ENCODE measurements around the gene TMEM158. TPM values are rescaled to one million over a fixed set of nuclear protein-coding genes. Genes with fewer than 3 reads are reported as not detected.

The TMEM158 gene
- total and polyA plus RNA-seq, 10 of the 15 experiments (the other 5 are each of a cell fraction or from before 2014, with no cell fraction given): not detected

DNA sequence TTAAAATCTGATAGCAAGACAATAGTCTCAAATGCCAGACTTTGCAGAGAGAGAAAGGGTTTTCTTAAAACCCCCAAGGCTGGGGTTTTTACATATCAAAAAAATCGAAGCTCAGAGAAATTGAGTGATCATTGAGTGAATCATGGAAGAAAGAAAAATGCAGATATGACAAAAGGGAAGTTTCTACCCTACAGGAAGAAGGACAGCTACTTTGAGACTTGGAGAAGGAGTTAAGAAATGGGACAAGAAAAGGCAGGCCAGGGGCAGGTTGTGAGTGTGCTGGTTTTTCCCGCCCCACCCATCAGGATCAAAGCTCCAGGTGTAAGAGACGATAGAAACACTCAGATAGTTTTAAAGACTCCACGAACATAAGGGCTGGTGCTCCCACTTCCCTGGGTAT, 18.6 kb downstream of the TMEM158 start:
- ATAC-seq: no peak
- Histone ChIP-seq H3K27ac (ENCODE audit: control insufficient read depth, insufficient read depth) (no peak overlapping the region), H3K36me3 (ENCODE audit: control insufficient read depth in 2 of 2, insufficient read depth in 2 of 2, low read length in 1 of 2) (no peaks in the 10 kb centered on the region), H3K9me3 (replicated peaks; ENCODE audit: control insufficient read depth, insufficient read depth, low read length) (no peaks in the 10 kb centered on the region), H3K4me1 (ENCODE audit: control insufficient read depth, insufficient read depth, low read length) (no peaks in the 10 kb centered on the region), H3K27me3 (replicated peaks in 1 of 2; ENCODE audit: control insufficient read depth in 2 of 2, insufficient read depth in 2 of 2, low read length in 1 of 2) (peaks cover 0 to 2% of the 10 kb centered on the region in 2 experiments; a peak in 2 of 4 replicates), H3K9ac (ENCODE audit: control insufficient read depth, insufficient read depth, low read length) (no peak overlapping the region), H4K20me1 (ENCODE audit: control insufficient read depth, insufficient read depth) (no peaks in the 10 kb centered on the region), H3K4me3 (no peak overlapping the region), H3K79me2 (ENCODE audit: control insufficient read depth, insufficient read depth, low read length) (no peaks in the 10 kb centered on the region), H2AFZ (ENCODE audit: control insufficient read depth, low read depth, low read length) (no peak overlapping the region), H3K4me2 (ENCODE audit: control insufficient read depth, insufficient read depth) (no peak overlapping the region)
- POLR2A ChIA-PET: no interaction called here
- SMC1A ChIA-PET (ENCODE audit: uncharacterized antibody, unreplicated experiment): interaction anchor here (1.1 to 9.0 kb wide), 3 partner anchors 151 to 173 kb away, joined by 3 to 241 read pairs (median 7); no protein-coding TSS in a partner anchor
- RAD21 ChIA-PET (ENCODE audit: unreplicated experiment): interaction anchor here (0.8 to 5.5 kb wide), 2 partner anchors 165 to 170 kb away, joined by 3 to 166 read pairs; no protein-coding TSS in a partner anchor
- intact Hi-C loops (cut with micrococcal nuclease; ENCODE audit: unreplicated experiment) (no loop called here), in situ Hi-C loops (cut with MboI) (no loop called here)
- CTCF ChIA-PET: interaction anchor here (1.0 to 9.4 kb wide), 5 partner anchors 12 to 176 kb away, joined by 3 to 416 read pairs (median 4); no protein-coding TSS in a partner anchor
- no peak for DNase-seq (ENCODE audit: low read depth, low spot score)
- no peak for FAIRE-seq
- 46% methylated on average over 4 of the region's 4 CpGs for whole genome bisulfite sequencing (ENCODE audit: insufficient coverage, insufficient replicate concordance, low lambda C conversion rate, missing lambda C conversion rate)
- TF ChIP-seq JUNB (IDR thresholded peaks at IDR 0.05) (no peak), TBL1XR1 (IDR thresholded peaks at IDR 0.05; ENCODE audit: low read depth, low read length) (no peak), IRF4 (IDR thresholded peaks at IDR 0.05; ENCODE audit: low read depth, low read length) (no peak), BHLHE40 (IDR thresholded peaks at IDR 0.05; ENCODE audit: borderline replicate concordance in 1 of 2, low read depth in 2 of 2, low read length in 1 of 2) (no peak), ZNF384 (IDR thresholded peaks at IDR 0.05; ENCODE audit: borderline replicate concordance, low read depth, low read length) (no peak), ZNF274 (IDR thresholded peaks at IDR 0.05; ENCODE audit: insufficient read depth, insufficient read length) (no peak), RELA (IDR thresholded peaks at IDR 0.05; ENCODE audit: borderline replicate concordance, partially characterized antibody) (no peak)
- TF ChIP-seq, protein P1, sequence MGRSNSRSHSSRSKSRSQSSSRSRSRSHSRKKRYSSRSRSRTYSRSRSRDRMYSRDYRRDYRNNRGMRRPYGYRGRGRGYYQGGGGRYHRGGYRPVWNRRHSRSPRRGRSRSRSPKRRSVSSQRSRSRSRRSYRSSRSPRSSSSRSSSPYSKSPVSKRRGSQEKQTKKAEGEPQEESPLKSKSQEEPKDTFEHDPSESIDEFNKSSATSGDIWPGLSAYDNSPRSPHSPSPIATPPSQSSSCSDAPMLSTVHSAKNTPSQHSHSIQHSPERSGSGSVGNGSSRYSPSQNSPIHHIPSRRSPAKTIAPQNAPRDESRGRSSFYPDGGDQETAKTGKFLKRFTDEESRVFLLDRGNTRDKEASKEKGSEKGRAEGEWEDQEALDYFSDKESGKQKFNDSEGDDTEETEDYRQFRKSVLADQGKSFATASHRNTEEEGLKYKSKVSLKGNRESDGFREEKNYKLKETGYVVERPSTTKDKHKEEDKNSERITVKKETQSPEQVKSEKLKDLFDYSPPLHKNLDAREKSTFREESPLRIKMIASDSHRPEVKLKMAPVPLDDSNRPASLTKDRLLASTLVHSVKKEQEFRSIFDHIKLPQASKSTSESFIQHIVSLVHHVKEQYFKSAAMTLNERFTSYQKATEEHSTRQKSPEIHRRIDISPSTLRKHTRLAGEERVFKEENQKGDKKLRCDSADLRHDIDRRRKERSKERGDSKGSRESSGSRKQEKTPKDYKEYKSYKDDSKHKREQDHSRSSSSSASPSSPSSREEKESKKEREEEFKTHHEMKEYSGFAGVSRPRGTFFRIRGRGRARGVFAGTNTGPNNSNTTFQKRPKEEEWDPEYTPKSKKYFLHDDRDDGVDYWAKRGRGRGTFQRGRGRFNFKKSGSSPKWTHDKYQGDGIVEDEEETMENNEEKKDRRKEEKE (IDR thresholded peaks at IDR 0.05): no peak
- TF ChIP-seq, protein P2, sequence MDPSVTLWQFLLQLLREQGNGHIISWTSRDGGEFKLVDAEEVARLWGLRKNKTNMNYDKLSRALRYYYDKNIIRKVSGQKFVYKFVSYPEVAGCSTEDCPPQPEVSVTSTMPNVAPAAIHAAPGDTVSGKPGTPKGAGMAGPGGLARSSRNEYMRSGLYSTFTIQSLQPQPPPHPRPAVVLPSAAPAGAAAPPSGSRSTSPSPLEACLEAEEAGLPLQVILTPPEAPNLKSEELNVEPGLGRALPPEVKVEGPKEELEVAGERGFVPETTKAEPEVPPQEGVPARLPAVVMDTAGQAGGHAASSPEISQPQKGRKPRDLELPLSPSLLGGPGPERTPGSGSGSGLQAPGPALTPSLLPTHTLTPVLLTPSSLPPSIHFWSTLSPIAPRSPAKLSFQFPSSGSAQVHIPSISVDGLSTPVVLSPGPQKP (IDR thresholded peaks at IDR 0.05; ENCODE audit: low read depth, low read length): no peak
- TF ChIP-seq, protein P3, sequence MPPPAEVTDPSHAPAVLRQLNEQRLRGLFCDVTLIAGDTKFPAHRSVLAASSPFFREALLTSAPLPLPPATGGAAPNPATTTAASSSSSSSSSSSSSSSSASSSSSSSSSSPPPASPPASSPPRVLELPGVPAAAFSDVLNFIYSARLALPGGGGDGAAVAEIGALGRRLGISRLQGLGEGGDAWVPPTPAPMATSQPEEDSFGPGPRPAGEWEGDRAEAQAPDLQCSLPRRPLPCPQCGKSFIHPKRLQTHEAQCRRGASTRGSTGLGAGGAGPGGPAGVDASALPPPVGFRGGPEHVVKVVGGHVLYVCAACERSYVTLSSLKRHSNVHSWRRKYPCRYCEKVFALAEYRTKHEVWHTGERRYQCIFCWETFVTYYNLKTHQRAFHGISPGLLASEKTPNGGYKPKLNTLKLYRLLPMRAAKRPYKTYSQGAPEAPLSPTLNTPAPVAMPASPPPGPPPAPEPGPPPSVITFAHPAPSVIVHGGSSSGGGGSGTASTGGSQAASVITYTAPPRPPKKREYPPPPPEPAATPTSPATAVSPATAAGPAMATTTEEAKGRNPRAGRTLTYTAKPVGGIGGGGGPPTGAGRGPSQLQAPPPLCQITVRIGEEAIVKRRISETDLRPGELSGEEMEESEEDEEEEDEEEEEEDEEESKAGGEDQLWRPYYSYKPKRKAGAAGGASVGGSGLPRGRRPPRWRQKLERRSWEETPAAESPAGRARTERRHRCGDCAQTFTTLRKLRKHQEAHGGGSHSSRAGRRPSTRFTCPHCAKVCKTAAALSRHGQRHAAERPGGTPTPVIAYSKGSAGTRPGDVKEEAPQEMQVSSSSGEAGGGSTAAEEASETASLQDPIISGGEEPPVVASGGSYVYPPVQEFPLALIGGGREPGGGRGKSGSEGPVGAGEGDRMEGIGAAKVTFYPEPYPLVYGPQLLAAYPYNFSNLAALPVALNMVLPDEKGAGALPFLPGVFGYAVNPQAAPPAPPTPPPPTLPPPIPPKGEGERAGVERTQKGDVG (CRISPR knock-in tag; IDR thresholded peaks at IDR 0.05): no peak
- BruUV-seq (replicated peaks): no TSS peak

All from GM12878 (cell line).